Karpas-422 (cell line): Measurements from ENCODE around the gene VANGL2. TPM values are rescaled to one million over a fixed set of nuclear protein-coding genes. Genes with fewer than 3 reads are reported as not detected.
A peak's percentile ranks its signal among the peaks of the same experiment; 100 is the strongest.

ENCODE experiments used
- DNase-seq: peaks from one replicate; pipeline ENCODE4 v3.0.0-alpha.2; 2015
- H2AFZ ChIP-seq: fragments of 200-600 bp; sonication (generic); 2 replicates; pipeline ENCODE4 v1.6.1; 2014; ENCODE audit warnings: antibody characterized with exemption, low read length, mixed read lengths
- H3K27ac ChIP-seq: fragments of 200-600 bp; sonication (generic); 2 replicates; pipeline ENCODE4 v1.5.1; 2014; ENCODE audit warnings: mild to moderate bottlenecking, low read length, moderate library complexity
- H3K27me3 ChIP-seq: fragments of 200-600 bp; sonication (generic); 2 replicates; pipeline ENCODE4 v1.6.1; 2014; ENCODE audit warnings: low read length, mixed read lengths
- H3K36me3 ChIP-seq: fragments of 200-600 bp; sonication (generic); 2 replicates; pipeline ENCODE4 v1.6.1; 2014; ENCODE audit warnings: low read length, mixed read lengths; ENCODE audit not compliant: insufficient read depth
- H3K4me1 ChIP-seq: fragments of 200-600 bp; sonication (generic); 2 replicates; pipeline ENCODE4 v1.6.1; 2014; ENCODE audit warnings: mild to moderate bottlenecking, low read length, mixed read lengths
- H3K4me2 ChIP-seq: fragments of 200-600 bp; sonication (generic); 2 replicates; pipeline ENCODE4 v1.6.1; 2014; ENCODE audit warnings: low read length, low read depth, mild to moderate bottlenecking; ENCODE audit not compliant: poor library complexity, severe bottlenecking
- H3K4me3 ChIP-seq: fragments of 200-600 bp; sonication (generic); 2 replicates; pipeline ENCODE4 v1.5.1; 2014; ENCODE audit warnings: mild to moderate bottlenecking, antibody characterized with exemption, low read length, mixed read lengths
- H3K79me2 ChIP-seq: fragments of 200-600 bp; sonication (generic); 2 replicates; pipeline ENCODE4 v1.6.1; 2014; ENCODE audit warnings: mild to moderate bottlenecking, low read length, mixed read lengths
- H3K9ac ChIP-seq: fragments of 200-600 bp; sonication (generic); 2 replicates; pipeline ENCODE4 v1.6.0; 2014; ENCODE audit warnings: low read length
- H3K9me2 ChIP-seq: fragments of 200-600 bp; sonication (generic), shearing (Covaris generic); replicated peaks from 2 replicates; pipeline ENCODE4 v1.6.0; 2014; ENCODE audit warnings: mild to moderate bottlenecking, low read length, moderate library complexity; ENCODE audit not compliant: insufficient read depth
- H3K9me3 ChIP-seq: fragments of 300-700, 200-600 bp; sonication (generic); 2 replicates; pipeline ENCODE4 v1.6.1; 2014; ENCODE audit warnings: low read length, mixed read lengths
- H4K20me1 ChIP-seq: fragments of 200-600 bp; sonication (generic); 2 replicates; pipeline ENCODE4 v1.6.1; 2014; ENCODE audit warnings: mild to moderate bottlenecking, antibody characterized with exemption, low read length, low read depth; ENCODE audit not compliant: insufficient read depth
- total RNA-seq: library from RNA; depleted of rRNA; stranded (reverse); fragments of >200 nt; shearing (Covaris generic); gene quantifications from 2 replicates; pipeline ENCODE4 v1.2.3, GENCODE V29; 2014; ENCODE audit warnings: low replicate concordance; rRNA removed

VANGL2 gene
- total RNA-seq: 0.07 TPM in 1 of 2 replicates, not detected in the other

GRCh38 chr1:160400223-160400645 lies at the start of gene VANGL2:
Gene VANGL2, plus strand, starts transcription at chr1:160400564. Its CDS starts 15,274 bp downstream, at chr1:160415838.
- no peaks in the 10 kb centered on the region for H3K79me2 ChIP-seq
- H3K9ac ChIP-seq: no peak within 1 kb of the TSS
- no peak within 1 kb of the TSS for H2AFZ ChIP-seq
- H3K4me2 ChIP-seq: no peak within 1 kb of the TSS
- H3K36me3 ChIP-seq: no peaks in the 10 kb centered on the region
- H3K9me3 ChIP-seq: no peaks in the 10 kb centered on the region
- DNase-seq: no peak
- no peaks in the 10 kb centered on the region for H3K4me1 ChIP-seq
- no peak within 1 kb of the TSS for H3K4me3 ChIP-seq
- no peaks in the 10 kb centered on the region for H3K27me3 ChIP-seq
- H3K27ac ChIP-seq: no peak within 1 kb of the TSS
- no peaks in the 10 kb centered on the region for H3K9me2 ChIP-seq
- no peaks in the 10 kb centered on the region for H4K20me1 ChIP-seq

- Histone ChIP-seq H3K9me2 (no peaks in the 10 kb centered on the region), H3K27ac (no peak overlapping the region), H3K36me3 (peaks cover 61% of the 10 kb centered on the region; the same call in 1 of the 2 replicates), H2AFZ (no peak overlapping the region), H3K27me3 (no peaks in the 10 kb centered on the region), H3K4me1 (peaks cover 8% of the 10 kb centered on the region), H4K20me1 (no peaks in the 10 kb centered on the region), H3K9me3 (no peaks in the 10 kb centered on the region), H3K4me3 (no peak overlapping the region), H3K4me2 (no peak overlapping the region), H3K9ac (no peak overlapping the region), H3K79me2 (peaks cover 14% of the 10 kb centered on the region)
- no peak for DNase-seq
These were observed 48.7 kb upstream of the VANGL2 start for GRCh38 chr1:160351629-160352028.

GRCh38 chr1:160352555-160352954 lies 47.8 kb upstream of the VANGL2 start:
- Histone ChIP-seq H3K36me3 (peaks cover 61% of the 10 kb centered on the region; the same call in 1 of the 2 replicates), H3K9ac (no peak overlapping the region), H3K9me3 (no peaks in the 10 kb centered on the region), H3K27me3 (no peaks in the 10 kb centered on the region), H3K9me2 (no peaks in the 10 kb centered on the region), H2AFZ (no peak overlapping the region), H4K20me1 (no peaks in the 10 kb centered on the region), H3K79me2 (peaks cover 6% of the 10 kb centered on the region), H3K4me3 (no peak overlapping the region), H3K27ac (no peak overlapping the region), H3K4me1 (no peaks in the 10 kb centered on the region), H3K4me2 (no peak overlapping the region)
- no peak for DNase-seq

- no peak for DNase-seq
- Histone ChIP-seq H4K20me1 (no peaks in the 10 kb centered on the region), H3K27me3 (no peaks in the 10 kb centered on the region)
These were observed 47.1 kb upstream of the VANGL2 start for GRCh38 chr1:160353223-160353622.

GRCh38 chr1:160354388-160354985 lies 45.9 kb upstream of the VANGL2 start:
- Histone ChIP-seq H3K9me3 (no peaks in the 10 kb centered on the region), H3K9ac (no peak overlapping the region), H3K4me2 (no peak overlapping the region), H3K36me3 (peaks cover 59% of the 10 kb centered on the region; the same call in 1 of the 2 replicates), H3K4me3 (no peak overlapping the region), H3K27ac (no peak overlapping the region), H4K20me1 (no peaks in the 10 kb centered on the region), H3K79me2 (no peaks in the 10 kb centered on the region; the same call in 1 of the 2 replicates), H3K4me1 (no peaks in the 10 kb centered on the region), H2AFZ (no peak overlapping the region), H3K27me3 (no peaks in the 10 kb centered on the region), H3K9me2 (no peaks in the 10 kb centered on the region)
- peak; percentile 69 for DNase-seq

More at GRCh38 chr1:160353223-160353622, 47.1 kb upstream of the VANGL2 start:
- Histone ChIP-seq H3K4me1 (no peaks in the 10 kb centered on the region), H3K9me3 (no peaks in the 10 kb centered on the region), H3K9ac (no peak overlapping the region), H3K27ac (no peak overlapping the region), H3K4me2 (no peak overlapping the region), H3K9me2 (no peaks in the 10 kb centered on the region), H3K79me2 (peaks cover under 1% of the 10 kb centered on the region), H3K4me3 (no peak overlapping the region), H2AFZ (no peak overlapping the region), H3K36me3 (peaks cover 67% of the 10 kb centered on the region; the same call in 1 of the 2 replicates)

GRCh38 chr1:160357286-160358002 lies 42.9 kb upstream of the VANGL2 start:
- Histone ChIP-seq H3K4me1 (peaks cover 3% of the 10 kb centered on the region; the same call in 1 of the 2 replicates), H3K36me3 (peaks cover 38% of the 10 kb centered on the region; the same call in 1 of the 2 replicates), H3K27ac (no peak overlapping the region), H3K9me2 (no peaks in the 10 kb centered on the region), H4K20me1 (no peaks in the 10 kb centered on the region), H3K79me2 (no peaks in the 10 kb centered on the region), H3K4me2 (no peak overlapping the region), H3K9me3 (no peaks in the 10 kb centered on the region), H3K4me3 (no peak overlapping the region), H3K27me3 (no peaks in the 10 kb centered on the region), H2AFZ (no peak overlapping the region), H3K9ac (no peak overlapping the region)
- DNase-seq: no peak

GRCh38 chr1:160358073-160358472 lies 42.3 kb upstream of the VANGL2 start:
- no peaks in the 10 kb centered on the region for H3K9me2 ChIP-seq
- no peak overlapping the region for H3K27ac ChIP-seq
- H3K36me3 ChIP-seq: peaks cover 36% of the 10 kb centered on the region; the same call in 1 of the 2 replicates
- H3K4me3 ChIP-seq: no peak overlapping the region
- H3K79me2 ChIP-seq: no peaks in the 10 kb centered on the region
- H3K4me1 ChIP-seq: peaks cover 3% of the 10 kb centered on the region; the same call in 1 of the 2 replicates
- H3K4me2 ChIP-seq: no peak overlapping the region
- DNase-seq: no peak
- no peaks in the 10 kb centered on the region for H3K9me3 ChIP-seq
- H3K27me3 ChIP-seq: no peaks in the 10 kb centered on the region
- H2AFZ ChIP-seq: no peak overlapping the region
- H3K9ac ChIP-seq: no peak overlapping the region
- no peaks in the 10 kb centered on the region for H4K20me1 ChIP-seq

- Histone ChIP-seq H2AFZ (no peak overlapping the region), H3K4me1 (peaks cover 3% of the 10 kb centered on the region; the same call in 1 of the 2 replicates), H3K9me3 (no peaks in the 10 kb centered on the region), H3K4me2 (no peak overlapping the region), H3K36me3 (peaks cover 29% of the 10 kb centered on the region; the same call in 1 of the 2 replicates), H3K9me2 (no peaks in the 10 kb centered on the region), H3K27me3 (no peaks in the 10 kb centered on the region), H3K9ac (no peak overlapping the region), H3K27ac (no peak overlapping the region), H3K4me3 (no peak overlapping the region), H4K20me1 (no peaks in the 10 kb centered on the region), H3K79me2 (no peaks in the 10 kb centered on the region)
- no peak for DNase-seq
These were observed 40.7 kb upstream of the VANGL2 start for GRCh38 chr1:160359559-160360226.
